GM23338 (cell line): ENCODE results near the gene CRACDL. TPM values are rescaled to one million over a fixed set of nuclear protein-coding genes. Genes with fewer than 3 reads are reported as not detected.

Source experiments
- ATAC-seq: fragments of 200-7000 bp; cut with Tn5 transposase; 3 replicates; pipeline ENCODE4 v1.9.1; 2020
- DNase-seq: peaks from one replicate; pipeline ENCODE4 v3.0.0-alpha.2; 2015; ENCODE audit warnings: low spot score
- H2AFZ ChIP-seq: fragments of 200-600 bp; sonication (generic); 2 replicates; pipeline ENCODE4 v1.8.0; 2016; ENCODE audit warnings: antibody characterized with exemption, mild to moderate bottlenecking, moderate library complexity
- H3F3A ChIP-seq: fragments of 200-600 bp; sonication (generic); replicated peaks from 2 replicates; pipeline ENCODE4 v1.8.0; 2017; ENCODE audit warnings: antibody characterized with exemption, mixed run types, low read depth
- H3K27ac ChIP-seq: fragments of 200-600 bp; sonication (generic); 2 replicates; pipeline ENCODE4 v1.6.1; 2016; ENCODE audit warnings: low read depth
- H3K27me3 ChIP-seq: fragments of 200-600 bp; sonication (generic); 2 replicates; pipeline ENCODE4 v1.8.0; 2016; ENCODE audit warnings: mild to moderate bottlenecking, mixed run types, moderate library complexity; ENCODE audit not compliant: insufficient read depth
- H3K36me3 ChIP-seq: fragments of 200-600 bp; sonication (generic); 2 replicates; pipeline ENCODE4 v1.8.0; 2016; ENCODE audit warnings: mild to moderate bottlenecking; ENCODE audit not compliant: insufficient read depth
- H3K4me1 ChIP-seq: fragments of 200-600 bp; sonication (generic); 2 replicates; pipeline ENCODE4 v1.8.0; 2016; ENCODE audit warnings: mild to moderate bottlenecking, moderate library complexity; ENCODE audit not compliant: insufficient read depth
- H3K4me2 ChIP-seq: fragments of 200-600 bp; sonication (generic); 2 replicates; pipeline ENCODE4 v1.7.1; 2017; ENCODE audit warnings: mixed run types
- H3K4me3 ChIP-seq: fragments of 200-600 bp; sonication (generic); 2 replicates; pipeline ENCODE4 v1.6.1; 2016; ENCODE audit warnings: mixed run types
- H3K79me2 ChIP-seq: fragments of 200-600 bp; sonication (generic); replicated peaks from 2 replicates; pipeline ENCODE4 v1.8.0; 2017; ENCODE audit warnings: mild to moderate bottlenecking; ENCODE audit not compliant: insufficient read depth
- H3K9me2 ChIP-seq: fragments of 200-600 bp; sonication (generic); 2 replicates; pipeline ENCODE4 v1.8.0; 2017; ENCODE audit not compliant: insufficient read depth
- H4K20me1 ChIP-seq: fragments of 200-600 bp; sonication (generic); replicated peaks from 2 replicates; pipeline ENCODE4 v1.8.0; 2017; ENCODE audit warnings: mild to moderate bottlenecking; ENCODE audit not compliant: insufficient read depth
- H3K27ac Mint-ChIP-seq: 2 replicates; pipeline ENCODE4 v1.8.0; 2020; ENCODE audit warnings: inconsistent platforms, mild to moderate bottlenecking, moderate library complexity, mixed read lengths
- H3K27me3 Mint-ChIP-seq: 3 replicates; pipeline ENCODE4 v1.8.0; 2022; ENCODE audit warnings: low read depth, mild to moderate bottlenecking, moderate library complexity, mixed read lengths, inconsistent platforms; ENCODE audit not compliant: insufficient read depth, poor library complexity
- H3K36me3 Mint-ChIP-seq: 3 replicates; pipeline ENCODE4 v1.8.0; 2021; ENCODE audit warnings: low read depth, mild to moderate bottlenecking, inconsistent platforms, moderate library complexity, mixed read lengths
- H3K4me1 Mint-ChIP-seq: 3 replicates; pipeline ENCODE4 v1.8.0; 2020; ENCODE audit warnings: mild to moderate bottlenecking, inconsistent platforms, mixed read lengths
- H3K4me3 Mint-ChIP-seq: 3 replicates; pipeline ENCODE4 v1.8.0; 2021; ENCODE audit warnings: moderate library complexity, mild to moderate bottlenecking, inconsistent platforms, mixed read lengths
- H3K9me3 Mint-ChIP-seq: 3 replicates; pipeline ENCODE4 v1.8.0; 2020; ENCODE audit warnings: moderate library complexity, mild to moderate bottlenecking, inconsistent platforms, mixed read lengths
- EZH2 ChIP-seq: fragments of 200-600 bp; sonication (generic); IDR thresholded peaks from one replicate; pipeline ENCODE4 v1.8.0; 2017; ENCODE audit warnings: antibody characterized with exemption, mild to moderate bottlenecking, low read depth; ENCODE audit not compliant: unreplicated experiment
- EZH2phosphoT487 ChIP-seq: fragments of 200-600 bp; sonication (generic); IDR thresholded peaks from one replicate; pipeline ENCODE4 v1.8.1; 2018; ENCODE audit warnings: antibody characterized with exemption; ENCODE audit not compliant: unreplicated experiment
- JUNB ChIP-seq: IDR thresholded peaks from one replicate; pipeline ENCODE4 v1.6.1; 2016; ENCODE audit warnings: antibody characterized with exemption; ENCODE audit not compliant: unreplicated experiment
- NANOG ChIP-seq: IDR thresholded peaks from 2 replicates; pipeline ENCODE4 v1.6.1; 2016; ENCODE audit warnings: antibody characterized with exemption, borderline replicate concordance
- STAT1 ChIP-seq: IDR thresholded peaks from one replicate; pipeline ENCODE4 v1.6.1; 2016; ENCODE audit warnings: antibody characterized with exemption; ENCODE audit not compliant: unreplicated experiment
- ZNF114 ChIP-seq: fragments of 250-450 bp; sonication (Bioruptor Pico); IDR thresholded peaks from 2 replicates; pipeline ENCODE4 v1.5.0; 2020; ENCODE audit warnings: mild to moderate bottlenecking, moderate library complexity
- ZNF331 ChIP-seq: fragments of 250-450 bp; sonication (Bioruptor Pico); IDR thresholded peaks from 2 replicates; pipeline ENCODE4 v1.5.0; 2020; ENCODE audit warnings: low read depth, mild to moderate bottlenecking, moderate library complexity
- polyA plus RNA-seq: library from polyadenylated mRNA; unstranded; fragments of >200 nt; fragmentation: Nextera tagmentation; extraction: Ambion mirVana; gene quantifications from 2 replicates; pipeline ENCODE4 v1.2.1, GENCODE V29; 2016
- total RNA-seq: library from RNA; depleted of rRNA; stranded (reverse); fragments of >200 nt; shearing (Covaris generic); gene quantifications from 2 replicates; pipeline ENCODE4 v1.2.3, GENCODE V29; 2014
- TF ChIP-seq, protein P1 (sequence below): fragments of 250-450 bp; sonication (Bioruptor Pico); IDR thresholded peaks from 2 replicates; pipeline ENCODE4 v1.5.0; 2020; ENCODE audit warnings: mild to moderate bottlenecking, moderate library complexity
- TF ChIP-seq, protein P2 (sequence below): IDR thresholded peaks from one replicate; pipeline ENCODE4 v1.6.1; 2018; ENCODE audit warnings: antibody characterized with exemption; ENCODE audit not compliant: unreplicated experiment
- TF ChIP-seq, protein P3 (sequence below): IDR thresholded peaks from 2 replicates; pipeline ENCODE4 v1.6.1; 2016; ENCODE audit warnings: antibody characterized with exemption

Gene CRACDL
- total and polyA plus RNA-seq, 2 experiments from 2014 or later, result 0.14 to 0.16 TPM

DNA sequence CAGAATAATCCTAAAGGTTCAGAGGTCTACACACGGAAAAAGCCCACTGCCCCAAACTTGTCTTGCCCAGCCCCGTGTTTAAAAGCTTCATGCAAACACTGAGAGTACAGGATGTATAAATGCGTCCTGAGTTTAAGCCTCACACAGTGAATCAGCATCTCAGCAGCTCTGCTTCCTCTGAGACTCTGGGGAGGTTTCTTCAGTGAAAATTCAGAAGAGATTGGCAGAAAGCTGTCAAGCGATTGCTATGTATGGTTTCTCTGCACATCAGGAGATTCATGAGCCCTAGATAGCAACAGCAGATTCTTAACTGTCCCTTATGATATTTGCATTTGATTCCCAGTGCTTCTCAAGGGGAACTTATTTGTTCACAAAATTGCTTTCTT lies 27.1 kb downstream of the CRACDL start:
- Mint-ChIP-seq H3K4me3 (no peak overlapping the region), H3K4me1 (peaks cover 45% of the 10 kb centered on the region), H3K36me3 (no peaks in the 10 kb centered on the region), H3K9me3 (no peaks in the 10 kb centered on the region), H3K27ac (no peak overlapping the region), H3K27me3 (peaks cover 3% of the 10 kb centered on the region)
- Histone ChIP-seq H4K20me1 (no peaks in the 10 kb centered on the region), H3F3A (no peaks in the 10 kb centered on the region), H3K27me3 (no peaks in the 10 kb centered on the region), H3K9me2 (no peaks in the 10 kb centered on the region), H3K27ac (no peak overlapping the region), H3K4me1 (peaks cover 15% of the 10 kb centered on the region), H3K4me2 (peak overlapping the region; percentile 33; the same call in 1 of the 2 replicates), H3K4me3 (no peak overlapping the region), H2AFZ (0 out of 2 replicates have a peak overlapping the region, but pooled peaks have one; percentile 15), H3K36me3 (no peaks in the 10 kb centered on the region), H3K79me2 (no peaks in the 10 kb centered on the region)
- ATAC-seq (no peak), DNase-seq (no peak)
- TF ChIP-seq, protein P1, sequence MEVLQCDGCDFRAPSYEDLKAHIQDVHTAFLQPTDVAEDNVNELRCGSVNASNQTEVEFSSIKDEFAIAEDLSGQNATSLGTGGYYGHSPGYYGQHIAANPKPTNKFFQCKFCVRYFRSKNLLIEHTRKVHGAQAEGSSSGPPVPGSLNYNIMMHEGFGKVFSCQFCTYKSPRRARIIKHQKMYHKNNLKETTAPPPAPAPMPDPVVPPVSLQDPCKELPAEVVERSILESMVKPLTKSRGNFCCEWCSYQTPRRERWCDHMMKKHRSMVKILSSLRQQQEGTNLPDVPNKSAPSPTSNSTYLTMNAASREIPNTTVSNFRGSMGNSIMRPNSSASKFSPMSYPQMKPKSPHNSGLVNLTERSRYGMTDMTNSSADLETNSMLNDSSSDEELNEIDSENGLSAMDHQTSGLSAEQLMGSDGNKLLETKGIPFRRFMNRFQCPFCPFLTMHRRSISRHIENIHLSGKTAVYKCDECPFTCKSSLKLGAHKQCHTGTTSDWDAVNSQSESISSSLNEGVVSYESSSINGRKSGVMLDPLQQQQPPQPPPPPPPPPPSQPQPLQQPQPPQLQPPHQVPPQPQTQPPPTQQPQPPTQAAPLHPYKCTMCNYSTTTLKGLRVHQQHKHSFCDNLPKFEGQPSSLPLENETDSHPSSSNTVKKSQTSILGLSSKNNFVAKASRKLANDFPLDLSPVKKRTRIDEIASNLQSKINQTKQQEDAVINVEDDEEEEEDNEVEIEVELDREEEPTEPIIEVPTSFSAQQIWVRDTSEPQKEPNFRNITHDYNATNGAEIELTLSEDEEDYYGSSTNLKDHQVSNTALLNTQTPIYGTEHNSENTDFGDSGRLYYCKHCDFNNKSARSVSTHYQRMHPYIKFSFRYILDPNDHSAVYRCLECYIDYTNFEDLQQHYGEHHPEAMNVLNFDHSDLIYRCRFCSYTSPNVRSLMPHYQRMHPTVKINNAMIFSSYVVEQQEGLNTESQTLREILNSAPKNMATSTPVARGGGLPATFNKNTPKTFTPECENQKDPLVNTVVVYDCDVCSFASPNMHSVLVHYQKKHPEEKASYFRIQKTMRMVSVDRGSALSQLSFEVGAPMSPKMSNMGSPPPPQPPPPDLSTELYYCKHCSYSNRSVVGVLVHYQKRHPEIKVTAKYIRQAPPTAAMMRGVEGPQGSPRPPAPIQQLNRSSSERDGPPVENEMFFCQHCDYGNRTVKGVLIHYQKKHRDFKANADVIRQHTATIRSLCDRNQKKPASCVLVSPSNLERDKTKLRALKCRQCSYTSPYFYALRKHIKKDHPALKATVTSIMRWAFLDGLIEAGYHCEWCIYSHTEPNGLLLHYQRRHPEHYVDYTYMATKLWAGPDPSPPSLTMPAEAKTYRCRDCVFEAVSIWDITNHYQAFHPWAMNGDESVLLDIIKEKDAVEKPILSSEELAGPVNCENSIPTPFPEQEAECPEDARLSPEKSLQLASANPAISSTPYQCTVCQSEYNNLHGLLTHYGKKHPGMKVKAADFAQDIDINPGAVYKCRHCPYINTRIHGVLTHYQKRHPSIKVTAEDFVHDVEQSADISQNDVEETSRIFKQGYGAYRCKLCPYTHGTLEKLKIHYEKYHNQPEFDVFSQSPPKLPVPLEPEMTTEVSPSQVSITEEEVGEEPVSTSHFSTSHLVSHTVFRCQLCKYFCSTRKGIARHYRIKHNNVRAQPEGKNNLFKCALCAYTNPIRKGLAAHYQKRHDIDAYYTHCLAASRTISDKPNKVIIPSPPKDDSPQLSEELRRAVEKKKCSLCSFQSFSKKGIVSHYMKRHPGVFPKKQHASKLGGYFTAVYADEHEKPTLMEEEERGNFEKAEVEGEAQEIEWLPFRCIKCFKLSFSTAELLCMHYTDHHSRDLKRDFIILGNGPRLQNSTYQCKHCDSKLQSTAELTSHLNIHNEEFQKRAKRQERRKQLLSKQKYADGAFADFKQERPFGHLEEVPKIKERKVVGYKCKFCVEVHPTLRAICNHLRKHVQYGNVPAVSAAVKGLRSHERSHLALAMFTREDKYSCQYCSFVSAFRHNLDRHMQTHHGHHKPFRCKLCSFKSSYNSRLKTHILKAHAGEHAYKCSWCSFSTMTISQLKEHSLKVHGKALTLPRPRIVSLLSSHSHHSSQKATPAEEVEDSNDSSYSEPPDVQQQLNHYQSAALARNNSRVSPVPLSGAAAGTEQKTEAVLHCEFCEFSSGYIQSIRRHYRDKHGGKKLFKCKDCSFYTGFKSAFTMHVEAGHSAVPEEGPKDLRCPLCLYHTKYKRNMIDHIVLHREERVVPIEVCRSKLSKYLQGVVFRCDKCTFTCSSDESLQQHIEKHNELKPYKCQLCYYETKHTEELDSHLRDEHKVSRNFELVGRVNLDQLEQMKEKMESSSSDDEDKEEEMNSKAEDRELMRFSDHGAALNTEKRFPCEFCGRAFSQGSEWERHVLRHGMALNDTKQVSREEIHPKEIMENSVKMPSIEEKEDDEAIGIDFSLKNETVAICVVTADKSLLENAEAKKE (CRISPR knock-in tag), result no peak
- TF ChIP-seq, protein P2, sequence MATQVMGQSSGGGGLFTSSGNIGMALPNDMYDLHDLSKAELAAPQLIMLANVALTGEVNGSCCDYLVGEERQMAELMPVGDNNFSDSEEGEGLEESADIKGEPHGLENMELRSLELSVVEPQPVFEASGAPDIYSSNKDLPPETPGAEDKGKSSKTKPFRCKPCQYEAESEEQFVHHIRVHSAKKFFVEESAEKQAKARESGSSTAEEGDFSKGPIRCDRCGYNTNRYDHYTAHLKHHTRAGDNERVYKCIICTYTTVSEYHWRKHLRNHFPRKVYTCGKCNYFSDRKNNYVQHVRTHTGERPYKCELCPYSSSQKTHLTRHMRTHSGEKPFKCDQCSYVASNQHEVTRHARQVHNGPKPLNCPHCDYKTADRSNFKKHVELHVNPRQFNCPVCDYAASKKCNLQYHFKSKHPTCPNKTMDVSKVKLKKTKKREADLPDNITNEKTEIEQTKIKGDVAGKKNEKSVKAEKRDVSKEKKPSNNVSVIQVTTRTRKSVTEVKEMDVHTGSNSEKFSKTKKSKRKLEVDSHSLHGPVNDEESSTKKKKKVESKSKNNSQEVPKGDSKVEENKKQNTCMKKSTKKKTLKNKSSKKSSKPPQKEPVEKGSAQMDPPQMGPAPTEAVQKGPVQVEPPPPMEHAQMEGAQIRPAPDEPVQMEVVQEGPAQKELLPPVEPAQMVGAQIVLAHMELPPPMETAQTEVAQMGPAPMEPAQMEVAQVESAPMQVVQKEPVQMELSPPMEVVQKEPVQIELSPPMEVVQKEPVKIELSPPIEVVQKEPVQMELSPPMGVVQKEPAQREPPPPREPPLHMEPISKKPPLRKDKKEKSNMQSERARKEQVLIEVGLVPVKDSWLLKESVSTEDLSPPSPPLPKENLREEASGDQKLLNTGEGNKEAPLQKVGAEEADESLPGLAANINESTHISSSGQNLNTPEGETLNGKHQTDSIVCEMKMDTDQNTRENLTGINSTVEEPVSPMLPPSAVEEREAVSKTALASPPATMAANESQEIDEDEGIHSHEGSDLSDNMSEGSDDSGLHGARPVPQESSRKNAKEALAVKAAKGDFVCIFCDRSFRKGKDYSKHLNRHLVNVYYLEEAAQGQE, result no peak
- TF ChIP-seq ZNF331 (CRISPR knock-in tag) (no peak), ZNF114 (CRISPR knock-in tag) (no peak), EZH2phosphoT487 (no peak), JUNB (no peak), NANOG (no peak), STAT1 (no peak), EZH2 (no peak)
- TF ChIP-seq, protein P3, sequence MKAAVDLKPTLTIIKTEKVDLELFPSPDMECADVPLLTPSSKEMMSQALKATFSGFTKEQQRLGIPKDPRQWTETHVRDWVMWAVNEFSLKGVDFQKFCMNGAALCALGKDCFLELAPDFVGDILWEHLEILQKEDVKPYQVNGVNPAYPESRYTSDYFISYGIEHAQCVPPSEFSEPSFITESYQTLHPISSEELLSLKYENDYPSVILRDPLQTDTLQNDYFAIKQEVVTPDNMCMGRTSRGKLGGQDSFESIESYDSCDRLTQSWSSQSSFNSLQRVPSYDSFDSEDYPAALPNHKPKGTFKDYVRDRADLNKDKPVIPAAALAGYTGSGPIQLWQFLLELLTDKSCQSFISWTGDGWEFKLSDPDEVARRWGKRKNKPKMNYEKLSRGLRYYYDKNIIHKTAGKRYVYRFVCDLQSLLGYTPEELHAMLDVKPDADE, result no peak
